Measurements from ENCODE around the gene RNASEH2B. TPM values are rescaled to one million over a fixed set of nuclear protein-coding genes. Genes with fewer than 3 reads are reported as not detected.

RNASEH2B gene
- total RNA-seq, 1 donor from 2014 or later: 86.4 TPM

DNA sequence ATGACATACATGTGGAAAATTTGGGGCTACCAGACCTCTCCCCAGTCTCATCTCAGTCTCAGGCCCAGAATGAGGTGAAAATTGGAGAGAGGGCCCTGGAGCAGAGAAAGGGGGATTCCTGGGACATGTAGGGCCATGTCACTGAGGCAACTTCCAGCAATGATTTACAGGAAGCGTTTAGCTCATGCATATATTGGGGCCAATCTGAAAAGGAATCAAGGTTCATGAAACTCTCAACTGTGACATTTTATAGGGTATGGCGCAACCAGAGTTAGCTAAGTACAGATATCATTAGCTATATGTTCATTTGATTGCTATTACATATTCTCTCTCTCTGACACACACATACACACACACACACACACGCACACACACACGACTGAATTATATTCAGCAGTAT lies 86.3 kb downstream of the RNASEH2B start:
- DNase-seq (ENCODE audit: low spot score): no peak

GRCh38 chr13:50998326-50998725 lies 88.7 kb downstream of the RNASEH2B start:
- no peak for DNase-seq (ENCODE audit: low spot score)

GRCh38 chr13:50999641-51000040 lies 90.0 kb downstream of the RNASEH2B start:
- no peak for DNase-seq (ENCODE audit: low spot score)

GRCh38 chr13:51000061-51000460 lies 90.5 kb downstream of the RNASEH2B start:
- DNase-seq (ENCODE audit: low spot score): no peak

- DNase-seq (ENCODE audit: low spot score): peak; percentile 59
These were observed 91.1 kb downstream of the RNASEH2B start for GRCh38 chr13:51000571-51001260.

GRCh38 chr13:51001335-51001734 lies 91.7 kb downstream of the RNASEH2B start:
- no peak for DNase-seq (ENCODE audit: low spot score)

DNA sequence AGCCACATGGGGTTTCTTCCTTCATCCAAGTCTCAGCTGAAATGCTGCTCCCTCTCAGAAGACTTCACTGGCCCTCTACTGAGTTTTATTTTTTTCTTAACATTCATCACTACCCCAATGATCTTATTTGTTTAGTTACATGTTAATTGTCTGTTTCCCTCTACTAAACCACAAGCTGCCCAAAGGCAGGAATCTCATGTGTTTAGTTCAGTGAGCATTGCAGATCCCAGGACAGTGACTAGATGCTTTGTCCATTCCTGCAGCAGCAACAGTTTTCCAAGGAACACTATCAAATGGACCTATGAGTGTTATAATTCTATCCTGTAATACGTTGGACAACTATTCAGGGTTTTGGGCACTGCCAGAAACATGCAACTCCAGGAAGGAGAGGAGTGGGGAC lies 93.1 kb downstream of the RNASEH2B start:
- no peak for DNase-seq (ENCODE audit: low spot score)

GRCh38 chr13:51003642-51004041 lies 94.1 kb downstream of the RNASEH2B start:
- DNase-seq (ENCODE audit: low spot score): no peak

- DNase-seq (ENCODE audit: low spot score): no peak
These were observed 94.7 kb downstream of the RNASEH2B start for GRCh38 chr13:51004111-51004865.

GRCh38 chr13:51004918-51005460 lies 95.4 kb downstream of the RNASEH2B start:
- no peak for DNase-seq (ENCODE audit: low spot score)

DNA sequence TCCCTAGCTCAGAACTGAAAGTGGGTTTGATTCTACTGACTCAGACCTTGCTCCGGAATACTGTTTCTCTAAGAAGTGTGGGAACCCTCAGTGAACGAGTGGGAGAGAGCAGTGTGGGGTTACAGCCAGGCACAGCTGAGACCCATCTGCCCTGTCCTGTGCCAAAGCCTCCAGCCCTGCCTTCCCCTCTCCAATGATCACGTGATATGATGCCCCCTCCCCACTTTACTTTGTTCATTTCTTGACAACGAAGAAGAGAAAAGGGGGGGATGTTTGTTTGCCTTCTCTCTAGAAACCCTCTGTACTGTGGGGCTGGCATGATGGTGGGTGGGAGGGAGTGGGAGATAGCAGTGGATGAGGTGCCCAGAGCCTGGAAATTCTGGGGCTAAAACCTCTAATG lies 96.0 kb downstream of the RNASEH2B start:
- DNase-seq (ENCODE audit: low spot score): no peak

Other genes starting within 250 kb of the RNASEH2B start
- gene DLEU7, start 66.1 kb upstream of the RNASEH2B start, total RNA-seq (ENCODE audit: insufficient read depth, low replicate concordance): 2.6 TPM
- gene C13orf42, start 201.5 kb downstream of the RNASEH2B start, total RNA-seq (ENCODE audit: insufficient read depth, low replicate concordance): 0.48 TPM